ENCODE data around the gene CNBD2. TPM values are rescaled to one million over a fixed set of nuclear protein-coding genes. Genes with fewer than 3 reads are reported as not detected.
"Not testable (repeated sequence)": the region's sequence is repeated elsewhere in the genome, so short reads cannot be mapped to it uniquely, and the experiment has no call there.

The CNBD2 gene
- total RNA-seq, 2 donors from 2014 or later = 1.0 to 4.0 TPM

GRCh38 chr20:36066777-36067176 is 98.4 kb downstream of the CNBD2 start:
- Histone ChIP-seq H3K4me1 (peaks cover 0 to 20% of the 10 kb centered on the region in 2 donors), H3K27me3 (no peaks in the 10 kb centered on the region), H3K36me3 (no peaks in the 10 kb centered on the region), H3K4me3 (no peak overlapping the region), H3K27ac (no peak overlapping the region), H3K9me3 (no peaks in the 10 kb centered on the region)
- DNase-seq (ENCODE audit: low spot score) = no peak
- no peak for TF ChIP-seq CTCF (IDR thresholded peaks at IDR 0.05)

GRCh38 chr20:36068526-36068925 is 100.1 kb downstream of the CNBD2 start:
- H3K9me3 ChIP-seq; H3K27ac ChIP-seq; H3K36me3 ChIP-seq; DNase-seq (ENCODE audit: low spot score); H3K4me3 ChIP-seq; H3K27me3 ChIP-seq: not testable (repeated sequence)
- H3K4me1 ChIP-seq = peaks cover 0 to 20% of the 10 kb centered on the region in 2 donors

- H3K27ac ChIP-seq = no peak overlapping the region
- H3K4me1 ChIP-seq = peaks cover 0 to 6% of the 10 kb centered on the region in 2 donors
- H3K9me3 ChIP-seq = no peaks in the 10 kb centered on the region
- no peaks in the 10 kb centered on the region for H3K36me3 ChIP-seq
- no peak for DNase-seq (ENCODE audit: low spot score)
- no peaks in the 10 kb centered on the region for H3K27me3 ChIP-seq
- no peak for TF ChIP-seq CTCF (IDR thresholded peaks at IDR 0.05)
- no peak overlapping the region for H3K4me3 ChIP-seq
These were observed 102.1 kb downstream of the CNBD2 start for GRCh38 chr20:36070451-36070850.

- no peak overlapping the region for H3K27ac ChIP-seq
- H3K27me3 ChIP-seq = no peaks in the 10 kb centered on the region
- H3K36me3 ChIP-seq = no peaks in the 10 kb centered on the region
These were observed 103.5 kb downstream of the CNBD2 start for GRCh38 chr20:36071848-36072247.

GRCh38 chr20:36074983-36075382 is 106.6 kb downstream of the CNBD2 start:
- no peaks in the 10 kb centered on the region for H3K4me1 ChIP-seq
- no peaks in the 10 kb centered on the region for H3K27me3 ChIP-seq
- H3K27ac ChIP-seq = no peak overlapping the region
- H3K4me3 ChIP-seq = no peak overlapping the region
- H3K36me3 ChIP-seq = no peaks in the 10 kb centered on the region
- H3K9me3 ChIP-seq = no peaks in the 10 kb centered on the region
- no peak for TF ChIP-seq CTCF (IDR thresholded peaks at IDR 0.05)
- no peak for DNase-seq (ENCODE audit: low spot score)

More at GRCh38 chr20:36071848-36072247, 103.5 kb downstream of the CNBD2 start:
- Histone ChIP-seq H3K9me3 (no peaks in the 10 kb centered on the region), H3K4me1 (no peaks in the 10 kb centered on the region), H3K4me3 (no peak overlapping the region)
- no peak for DNase-seq (ENCODE audit: low spot score)
- TF ChIP-seq CTCF (IDR thresholded peaks at IDR 0.05) = no peak

GRCh38 chr20:36077762-36078161 is 109.4 kb downstream of the CNBD2 start:
- H3K36me3 ChIP-seq; H3K4me3 ChIP-seq; DNase-seq (ENCODE audit: low spot score); H3K4me1 ChIP-seq; H3K27ac ChIP-seq; H3K27me3 ChIP-seq; H3K9me3 ChIP-seq: not testable (repeated sequence)

GRCh38 chr20:36079486-36079885 is 111.1 kb downstream of the CNBD2 start:
- H3K27me3 ChIP-seq = no peaks in the 10 kb centered on the region
- no peak for TF ChIP-seq CTCF (IDR thresholded peaks at IDR 0.05)
- no peaks in the 10 kb centered on the region for H3K36me3 ChIP-seq
- no peak overlapping the region for H3K4me3 ChIP-seq
- no peaks in the 10 kb centered on the region for H3K4me1 ChIP-seq
- H3K27ac ChIP-seq = no peak overlapping the region
- DNase-seq (ENCODE audit: low spot score) = no peak
- H3K9me3 ChIP-seq = peaks cover 0 to 4% of the 10 kb centered on the region in 2 donors

GRCh38 chr20:36079984-36080383 is 111.6 kb downstream of the CNBD2 start:
- H3K36me3 ChIP-seq; H3K4me1 ChIP-seq; H3K27me3 ChIP-seq; H3K9me3 ChIP-seq; DNase-seq (ENCODE audit: low spot score); H3K4me3 ChIP-seq; H3K27ac ChIP-seq: not testable (repeated sequence)
